Cardiac muscle cell (in vitro differentiated cells and primary cell): ENCODE results near the gene CERS6. TPM values are rescaled to one million over a fixed set of nuclear protein-coding genes. Genes with fewer than 3 reads are reported as not detected.

ENCODE experiments used
- DNase-seq, 2 donors: peaks; one replicate each; pipeline versions ENCODE4 v3.0.0 to v3.0.0-alpha.2; 2010 to 2017; ENCODE audit warnings: low read depth in 1 of 2, low spot score in 1 of 2
- H3K27ac ChIP-seq: fragments of 200-600 bp; sonication (generic); 2 replicates; pipeline ENCODE4 v1.5.1; 2016
- H3K27me3 ChIP-seq: fragments of 200-600 bp; sonication (generic); 2 replicates; pipeline ENCODE4 v1.6.0; 2016; ENCODE audit warnings: control low read depth
- H3K36me3 ChIP-seq: fragments of 200-600 bp; sonication (generic); 2 replicates; pipeline ENCODE4 v1.5.1; 2016; ENCODE audit warnings: control low read depth
- H3K4me1 ChIP-seq: fragments of 200-600 bp; sonication (generic); 2 replicates; pipeline ENCODE4 v1.8.1; 2017; ENCODE audit warnings: low read depth, mild to moderate bottlenecking, mixed run types
- H3K4me3 ChIP-seq: fragments of 200-600 bp; sonication (generic); 2 replicates; pipeline ENCODE4 v1.5.1; 2016; ENCODE audit warnings: mild to moderate bottlenecking
- H3K9me3 ChIP-seq: fragments of 200-600 bp; sonication (generic); 2 replicates; pipeline ENCODE4 v1.5.1; 2017; ENCODE audit warnings: low read depth, mild to moderate bottlenecking, control low read depth
- polyA plus RNA-seq: library from polyadenylated mRNA; unstranded; fragments of >200 nt; fragmentation: Nextera tagmentation; extraction: Ambion mirVana; gene quantifications from 2 replicates; pipeline ENCODE4 v1.2.1, GENCODE V29; 2016
- total RNA-seq: library from RNA; depleted of rRNA; stranded (reverse); fragments of >200 nt; gene quantifications from 2 replicates; pipeline ENCODE4 v1.2.3, GENCODE V29; 2016
- TF ChIP-seq, protein P1 (sequence below): IDR thresholded peaks from 2 replicates; pipeline ENCODE4 v1.5.1; 2012; ENCODE audit warnings: low read depth, mild to moderate bottlenecking, low read length

Gene CERS6
- total and polyA plus RNA-seq, 2 experiments from 2014 or later = 17.1 to 26.6 TPM

GRCh38 chr2:168734199-168734760 is 278.2 kb downstream of the CERS6 start:
- H3K27me3 ChIP-seq = no peaks in the 10 kb centered on the region
- no peak overlapping the region for H3K27ac ChIP-seq
- H3K4me3 ChIP-seq = no peak overlapping the region
- no peaks in the 10 kb centered on the region for H3K36me3 ChIP-seq
- H3K9me3 ChIP-seq = no peaks in the 10 kb centered on the region
- TF ChIP-seq, protein P1, sequence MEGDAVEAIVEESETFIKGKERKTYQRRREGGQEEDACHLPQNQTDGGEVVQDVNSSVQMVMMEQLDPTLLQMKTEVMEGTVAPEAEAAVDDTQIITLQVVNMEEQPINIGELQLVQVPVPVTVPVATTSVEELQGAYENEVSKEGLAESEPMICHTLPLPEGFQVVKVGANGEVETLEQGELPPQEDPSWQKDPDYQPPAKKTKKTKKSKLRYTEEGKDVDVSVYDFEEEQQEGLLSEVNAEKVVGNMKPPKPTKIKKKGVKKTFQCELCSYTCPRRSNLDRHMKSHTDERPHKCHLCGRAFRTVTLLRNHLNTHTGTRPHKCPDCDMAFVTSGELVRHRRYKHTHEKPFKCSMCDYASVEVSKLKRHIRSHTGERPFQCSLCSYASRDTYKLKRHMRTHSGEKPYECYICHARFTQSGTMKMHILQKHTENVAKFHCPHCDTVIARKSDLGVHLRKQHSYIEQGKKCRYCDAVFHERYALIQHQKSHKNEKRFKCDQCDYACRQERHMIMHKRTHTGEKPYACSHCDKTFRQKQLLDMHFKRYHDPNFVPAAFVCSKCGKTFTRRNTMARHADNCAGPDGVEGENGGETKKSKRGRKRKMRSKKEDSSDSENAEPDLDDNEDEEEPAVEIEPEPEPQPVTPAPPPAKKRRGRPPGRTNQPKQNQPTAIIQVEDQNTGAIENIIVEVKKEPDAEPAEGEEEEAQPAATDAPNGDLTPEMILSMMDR = no peak
- no peak for DNase-seq
- H3K4me1 ChIP-seq = peaks cover 30% of the 10 kb centered on the region

GRCh38 chr2:168736649-168737445 is 280.8 kb downstream of the CERS6 start:
- peaks cover 12% of the 10 kb centered on the region for H3K4me1 ChIP-seq
- TF ChIP-seq, protein P1 = no peak
- H3K27ac ChIP-seq = no peak overlapping the region
- H3K9me3 ChIP-seq = no peaks in the 10 kb centered on the region
- no peak overlapping the region for H3K4me3 ChIP-seq
- H3K36me3 ChIP-seq = no peaks in the 10 kb centered on the region
- H3K27me3 ChIP-seq = no peaks in the 10 kb centered on the region
- DNase-seq = peak in 1 of 2 donors; percentile 44

DNA sequence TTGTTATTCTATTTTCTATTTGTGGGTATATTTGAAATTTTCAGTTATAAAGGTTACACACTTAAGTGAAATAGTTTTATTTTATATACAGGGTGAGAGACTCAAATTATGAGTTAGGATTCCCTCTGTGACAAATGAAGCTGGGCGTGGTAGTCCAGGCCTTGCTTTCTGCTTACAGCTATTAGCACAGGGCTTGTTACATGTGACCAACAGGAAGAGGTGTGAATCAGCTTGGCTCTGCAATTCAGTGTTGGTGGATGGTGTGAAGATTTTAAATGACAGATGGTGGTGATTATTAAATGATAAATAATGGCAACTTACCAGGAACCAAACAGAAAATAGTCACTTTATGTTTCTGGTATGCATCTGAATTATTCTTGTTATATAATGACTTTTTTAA is 282.0 kb downstream of the CERS6 start:
- H3K27ac ChIP-seq = no peak overlapping the region
- peak in 1 of 2 donors; percentile 23 for DNase-seq
- H3K4me1 ChIP-seq = peaks cover 19% of the 10 kb centered on the region
- H3K4me3 ChIP-seq = no peak overlapping the region
- no peaks in the 10 kb centered on the region for H3K36me3 ChIP-seq
- H3K9me3 ChIP-seq = no peaks in the 10 kb centered on the region
- no peaks in the 10 kb centered on the region for H3K27me3 ChIP-seq
- TF ChIP-seq, protein P1 = no peak

GRCh38 chr2:168740360-168740759 is 284.3 kb downstream of the CERS6 start:
- TF ChIP-seq, protein P1 = no peak
- H3K27me3 ChIP-seq = no peaks in the 10 kb centered on the region
- H3K4me3 ChIP-seq = no peak overlapping the region
- peaks cover 16% of the 10 kb centered on the region for H3K4me1 ChIP-seq
- no peak overlapping the region for H3K27ac ChIP-seq
- no peaks in the 10 kb centered on the region for H3K9me3 ChIP-seq
- H3K36me3 ChIP-seq = no peaks in the 10 kb centered on the region
- DNase-seq = no peak

DNA sequence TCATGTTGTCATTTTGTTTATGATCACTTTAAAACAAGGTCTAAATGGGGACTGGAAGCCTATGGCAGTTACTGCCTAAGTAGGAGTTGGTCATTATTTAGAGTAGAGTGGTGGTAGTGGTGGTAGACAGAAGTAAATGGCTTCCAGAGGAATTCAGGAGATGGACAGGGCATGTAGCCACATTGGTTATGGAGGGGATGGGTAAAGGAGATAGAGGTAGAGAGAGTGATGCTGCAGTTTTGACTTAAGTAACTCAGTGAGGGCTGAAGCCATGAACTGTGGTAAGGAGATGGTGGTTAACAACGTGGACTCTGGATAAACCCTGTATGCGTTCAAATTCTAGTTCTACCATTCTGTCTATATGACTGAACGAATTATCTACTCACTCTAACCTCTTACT is 284.7 kb downstream of the CERS6 start:
- Histone ChIP-seq H3K4me1 (peaks cover 16% of the 10 kb centered on the region), H3K27me3 (no peaks in the 10 kb centered on the region), H3K36me3 (no peaks in the 10 kb centered on the region), H3K4me3 (no peak overlapping the region), H3K9me3 (no peaks in the 10 kb centered on the region), H3K27ac (no peak overlapping the region)
- TF ChIP-seq, protein P1 = no peak
- no peak for DNase-seq
